Activated CD8-positive, alpha-beta memory T cell treated with anti-CD3 and anti-CD28 coated beads, Interleukin-2, amount 50 U/mL, for 48 hours (primary cell): ENCODE results near the gene JPH2.
A peak's percentile ranks its signal among the peaks of the same experiment; 100 is the strongest.
"Not testable (repeated sequence)": the region's sequence is repeated elsewhere in the genome, so short reads cannot be mapped to it uniquely, and the experiment has no call there.

Source experiments
- DNase-seq: peaks from one replicate; pipeline ENCODE4 v3.0.0-alpha.2; 2020

Gene JPH2

GRCh38 chr20:44187054-44187771, at the start of gene JPH2:
Gene JPH2 (minus strand): TSS chr20:44187188. CDS start chr20:44186705, 483 bp downstream.
- no peak for DNase-seq

GRCh38 chr20:44235702-44236101, 48.7 kb upstream of the JPH2 start:
- no peak for DNase-seq

DNA sequence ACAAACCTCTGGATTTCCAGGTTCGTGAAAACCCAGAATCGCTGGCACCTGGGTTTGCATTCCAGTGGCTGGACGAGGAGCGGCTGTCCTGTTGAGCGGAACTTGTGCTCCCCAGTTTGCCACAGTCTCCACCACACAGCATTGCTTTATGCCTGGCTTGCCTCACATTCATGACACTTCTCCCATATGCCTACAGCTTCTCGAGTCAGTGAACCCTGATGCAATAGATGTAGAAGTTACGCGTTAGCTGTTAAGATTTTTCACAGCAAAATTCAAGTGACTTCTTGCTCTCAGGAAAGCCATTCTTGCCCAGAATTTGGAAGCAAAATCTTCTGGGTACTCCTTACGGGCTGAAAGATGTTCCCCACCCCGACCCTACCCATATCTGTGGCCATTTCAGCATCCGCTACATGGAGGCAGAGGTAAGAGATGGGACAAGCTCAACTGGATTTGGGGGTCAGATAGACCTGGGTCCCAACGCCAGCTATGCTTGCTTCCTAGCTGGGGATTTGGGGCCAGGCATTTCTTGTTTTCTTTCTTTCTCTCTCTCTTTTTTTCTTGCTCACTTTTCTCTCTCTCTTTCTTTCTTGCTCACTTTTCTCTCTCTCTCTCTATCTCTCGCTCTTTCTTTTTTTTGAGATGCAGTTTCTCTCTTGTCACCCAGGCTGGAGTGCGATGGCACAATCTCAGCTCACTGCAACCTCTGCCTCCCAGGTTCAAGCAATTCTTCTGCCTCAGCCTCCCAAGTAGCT, 47.8 kb upstream of the JPH2 start:
- DNase-seq: no peak

GRCh38 chr20:44233436-44234016, 46.5 kb upstream of the JPH2 start:
- no peak for DNase-seq

- DNase-seq: not testable (repeated sequence)
Measured at GRCh38 chr20:44232469-44232856, 45.5 kb upstream of the JPH2 start.

DNA sequence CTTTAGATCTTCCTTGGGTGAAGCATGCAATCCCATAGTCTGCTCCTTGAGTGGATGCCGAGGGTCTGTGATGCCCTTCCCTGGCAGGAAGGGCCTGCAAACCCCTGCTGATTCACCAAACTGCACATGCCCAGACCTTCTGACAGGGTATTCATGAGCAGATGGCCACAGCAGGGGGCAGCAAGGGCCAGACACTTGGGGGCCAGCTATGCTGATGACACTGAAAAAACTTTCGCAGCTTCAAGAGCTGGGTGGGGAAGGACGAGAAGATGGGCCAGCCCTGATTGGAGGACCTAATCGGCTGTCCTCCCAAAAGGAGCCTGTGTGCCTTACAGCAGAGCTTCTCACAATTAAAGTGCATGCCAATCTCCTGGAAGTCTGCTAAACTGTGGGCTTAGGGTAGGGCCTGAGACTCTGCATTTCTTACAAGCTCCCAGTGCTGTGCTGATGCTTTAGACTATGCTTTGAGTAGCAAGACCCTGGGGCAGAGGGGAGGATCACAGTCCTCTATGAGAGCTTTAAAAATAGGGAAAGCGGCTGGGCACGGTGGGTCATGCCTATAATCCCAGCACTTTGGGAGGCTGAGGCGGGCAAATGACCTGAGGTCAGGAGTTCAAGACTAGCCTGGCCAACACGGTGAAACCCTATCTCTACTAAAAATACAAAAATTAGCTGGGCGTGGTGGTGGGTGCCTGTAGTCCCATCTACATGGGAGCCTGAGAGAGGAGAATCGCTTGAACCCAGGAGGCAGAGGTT, 44.9 kb upstream of the JPH2 start:
- DNase-seq: no peak

DNA sequence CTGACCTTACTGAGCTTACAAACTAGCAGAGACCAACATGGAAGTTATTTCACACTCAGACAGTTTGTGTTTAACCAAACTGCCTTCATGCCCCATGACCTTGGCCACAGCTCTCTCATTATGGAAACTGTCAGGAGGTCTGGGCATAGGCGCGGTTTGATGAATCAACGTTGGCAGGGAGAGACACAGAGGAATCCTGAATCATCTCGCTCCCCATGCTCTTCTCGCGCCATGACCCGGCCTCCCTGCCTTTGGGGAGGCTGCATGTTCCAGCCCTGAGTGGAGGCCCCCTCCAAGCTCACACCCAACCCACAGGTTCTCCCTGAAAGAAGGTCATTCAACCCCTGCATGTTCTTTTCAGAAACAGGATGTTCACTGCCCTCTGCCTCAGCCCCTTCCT, 44.2 kb upstream of the JPH2 start:
- DNase-seq: no peak

DNA sequence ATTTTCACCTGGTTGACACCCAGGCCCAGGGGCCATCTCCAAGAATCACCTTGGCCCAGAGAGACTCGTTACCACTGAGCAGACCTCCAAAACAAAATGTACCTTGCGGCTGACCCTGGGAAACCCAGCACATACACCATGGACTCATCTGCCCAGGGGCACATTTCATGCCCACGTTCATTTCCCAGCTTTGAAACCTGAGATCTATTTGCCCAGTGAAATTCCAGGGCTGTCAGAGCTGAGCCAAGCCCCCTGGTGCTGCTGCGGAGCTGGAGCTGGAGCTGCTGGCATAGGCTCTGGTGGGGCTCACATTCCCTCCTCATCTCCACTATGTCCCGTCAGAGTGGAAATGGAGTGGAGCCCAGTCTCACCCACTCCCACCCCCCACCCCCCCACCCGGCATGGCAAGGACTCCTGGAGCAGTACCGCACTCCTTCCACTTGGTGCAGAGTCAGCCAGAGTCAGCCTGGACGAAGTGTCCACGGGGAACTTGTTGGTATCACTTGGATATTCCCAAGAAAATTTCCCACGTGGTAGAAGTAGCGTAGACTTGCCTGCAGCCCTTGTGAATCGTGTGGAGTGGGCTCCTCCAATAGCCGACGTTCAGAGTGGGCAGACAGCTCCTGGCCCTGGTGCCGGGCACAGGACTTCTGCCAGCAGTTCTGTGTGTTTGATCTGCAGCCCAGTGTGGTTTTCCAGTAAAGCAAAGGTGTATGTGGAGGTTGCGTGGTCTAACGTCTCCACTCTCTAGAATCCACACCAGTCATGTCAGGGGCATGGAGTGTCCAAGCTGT, 41.7 kb upstream of the JPH2 start:
- DNase-seq: no peak

- no peak for DNase-seq
Measured at GRCh38 chr20:44224637-44225036, 37.6 kb upstream of the JPH2 start.

- DNase-seq: no peak
Measured at GRCh38 chr20:44223721-44224120, 36.7 kb upstream of the JPH2 start.

DNA sequence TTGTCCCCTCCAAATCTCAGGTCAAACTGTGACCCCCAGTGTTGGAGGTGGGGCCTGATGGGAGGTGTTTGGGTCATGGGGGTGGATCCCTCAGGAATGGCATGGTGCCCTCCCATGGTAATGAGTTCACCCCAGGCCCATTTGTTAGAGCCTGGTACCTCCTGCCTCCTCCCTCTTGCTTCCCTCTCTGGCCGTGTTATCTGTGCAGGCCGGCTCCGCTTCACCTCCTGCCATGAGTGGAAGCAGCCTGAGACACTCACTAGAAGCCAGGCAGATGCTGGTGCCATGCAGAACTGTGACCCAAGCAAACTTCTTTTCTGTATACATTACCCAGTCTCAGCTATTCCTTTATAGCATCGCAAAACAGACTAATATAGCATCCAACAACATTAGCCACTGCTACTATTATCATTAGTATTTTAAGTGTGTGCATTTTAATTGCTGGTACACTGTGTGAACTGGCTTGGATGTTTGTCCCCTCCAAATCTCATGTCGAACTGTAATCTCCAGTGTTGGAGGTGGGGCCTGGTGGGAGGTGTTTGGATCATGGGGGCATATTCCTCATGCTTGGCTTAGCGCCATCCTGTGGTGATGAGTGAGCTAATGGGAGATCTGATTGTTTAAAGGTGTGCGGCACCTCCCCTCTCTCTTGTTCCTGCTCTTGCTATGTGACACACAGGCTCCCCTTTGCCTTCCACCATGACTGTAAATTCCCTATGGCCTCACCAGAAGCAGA, 35.8 kb upstream of the JPH2 start:
- no peak for DNase-seq

- no peak for DNase-seq
Measured at GRCh38 chr20:44222027-44222426, 35.0 kb upstream of the JPH2 start.

DNA sequence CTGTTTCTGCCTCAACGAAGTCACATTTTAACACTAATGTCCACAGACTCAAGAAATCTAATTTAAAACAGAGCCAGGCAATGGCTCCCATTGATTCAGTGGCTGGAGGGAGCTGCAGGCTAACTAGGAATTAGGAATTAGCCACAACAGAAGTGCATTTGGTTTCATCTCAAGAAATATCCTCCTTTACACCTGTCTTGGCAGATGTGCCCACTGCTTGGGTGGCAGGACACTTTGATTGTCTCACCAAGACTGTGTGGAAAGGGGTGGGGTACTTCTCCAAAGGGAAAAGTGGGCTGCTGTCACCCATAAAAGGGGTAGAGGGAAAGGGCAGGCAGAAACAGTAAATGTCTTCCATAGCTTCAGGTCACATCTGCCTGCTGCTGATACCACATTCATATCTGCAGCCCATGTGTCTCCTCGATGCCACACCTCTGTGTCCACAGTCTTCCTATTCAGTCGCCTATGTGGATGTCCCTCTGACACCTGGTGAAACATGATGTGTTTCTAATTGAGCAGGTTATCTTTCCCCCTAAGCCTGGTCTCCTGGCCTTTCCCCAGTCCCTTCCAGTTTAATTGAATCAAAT, 34.5 kb upstream of the JPH2 start:
- no peak for DNase-seq

DNA sequence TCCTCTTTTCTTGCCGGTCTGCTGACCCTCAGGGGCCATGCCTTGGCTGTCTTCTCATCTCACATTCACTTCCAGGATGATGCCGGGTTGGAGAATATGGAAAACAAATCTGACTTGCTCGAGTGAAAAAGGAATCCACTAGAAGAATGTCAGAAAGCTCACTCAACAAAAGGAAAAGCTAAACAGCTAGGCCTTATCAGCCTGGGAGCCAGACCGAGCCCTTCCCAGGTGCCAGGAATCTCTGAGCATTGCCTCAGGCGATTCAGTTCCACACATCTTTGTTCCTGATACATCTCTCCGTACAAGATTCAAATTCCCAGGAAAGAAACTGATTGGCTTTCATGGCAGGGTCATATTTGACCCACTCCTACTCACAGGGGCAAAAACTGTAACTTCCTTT, 32.8 kb upstream of the JPH2 start:
- no peak for DNase-seq

DNA sequence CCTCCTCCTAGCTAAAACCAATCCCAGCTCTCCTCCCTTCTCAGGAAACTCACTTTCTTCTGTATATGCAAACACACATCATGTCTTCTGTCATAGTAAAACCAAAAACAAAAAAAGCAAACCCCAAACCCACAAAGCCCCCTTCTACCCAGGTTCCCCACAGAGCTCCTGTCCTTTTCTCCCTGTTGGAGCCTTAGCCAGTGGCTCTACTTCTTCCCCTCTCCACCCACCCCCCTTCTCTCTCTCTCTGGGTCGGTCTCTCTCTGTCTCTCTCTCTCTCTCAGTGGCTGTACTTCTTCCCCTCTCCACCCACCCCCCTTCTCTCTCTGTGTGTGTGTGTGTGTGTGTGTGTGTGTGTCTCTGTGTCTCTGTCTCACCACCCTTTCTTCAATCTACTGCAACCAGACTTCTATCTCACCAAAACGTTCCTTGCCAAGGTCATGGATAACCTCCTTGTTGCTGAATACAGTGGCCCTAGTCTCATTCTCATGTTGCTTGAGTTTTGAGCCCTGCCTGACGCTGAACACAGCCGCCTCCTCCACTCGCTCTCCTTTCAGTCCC, 32.3 kb upstream of the JPH2 start:
- DNase-seq: no peak

GRCh38 chr20:44218446-44218845, 31.5 kb upstream of the JPH2 start:
- DNase-seq: no peak

- peak; percentile 77 for DNase-seq
Measured at GRCh38 chr20:44217342-44218092, 30.5 kb upstream of the JPH2 start.

DNA sequence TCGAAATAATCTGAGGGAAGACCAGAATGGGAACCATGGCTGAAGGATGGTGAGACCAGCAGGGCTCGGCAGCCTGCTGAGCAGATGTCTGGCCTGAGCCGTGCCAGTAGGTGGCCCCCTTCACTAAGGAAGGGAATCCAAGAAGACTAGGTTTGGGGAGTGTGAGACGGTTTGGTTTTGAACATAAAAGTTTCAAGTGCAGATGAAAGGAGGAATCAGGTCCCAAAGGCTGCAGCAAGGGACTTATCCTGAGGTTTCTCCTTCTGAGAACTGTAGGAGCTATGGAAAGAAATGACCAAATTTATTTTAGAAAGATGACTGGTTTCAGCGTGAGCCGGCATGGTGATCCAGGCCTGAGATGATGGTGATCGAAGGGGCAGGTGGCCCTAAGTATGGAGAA, 28.1 kb upstream of the JPH2 start:
- peak; percentile 74 for DNase-seq

DNA sequence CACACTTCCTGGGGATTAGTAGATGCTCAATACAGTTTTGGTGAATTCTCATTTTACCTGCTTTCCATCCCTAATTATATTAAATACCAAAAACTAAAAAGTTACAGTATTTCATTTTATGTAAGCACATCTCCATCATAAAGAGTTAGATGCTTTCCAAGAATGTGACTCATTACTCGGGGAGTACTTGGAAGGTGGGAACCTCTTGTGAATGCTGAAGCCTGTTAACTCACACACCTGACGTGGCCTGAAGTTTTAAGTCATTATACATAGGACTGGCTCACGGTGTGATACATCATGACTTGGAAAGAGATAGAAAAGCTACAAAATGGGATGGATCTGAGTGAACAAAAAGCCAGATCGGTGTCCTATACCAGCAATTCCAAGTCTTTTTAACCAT, 25.8 kb upstream of the JPH2 start:
- no peak for DNase-seq
